NCI-H1694 treated with DMSO at 0.1 percent for 48 hours (cell line): ENCODE results near the gene DUSP1.

Source experiments
- DNase-seq: peaks from one replicate; lab custom pipeline; 2025; lab: John Stamatoyannopoulos, UW

The DUSP1 gene

GRCh38 chr5:172724242-172725183, 46.5 kb downstream of the DUSP1 start:
- DNase-seq, result no peak

GRCh38 chr5:172723508-172723907, 47.5 kb downstream of the DUSP1 start:
- DNase-seq, result no peak

GRCh38 chr5:172722327-172722815, 48.6 kb downstream of the DUSP1 start:
- no peak for DNase-seq

GRCh38 chr5:172721455-172722326, 49.3 kb downstream of the DUSP1 start:
- no peak for DNase-seq

GRCh38 chr5:172720655-172721054, 50.3 kb downstream of the DUSP1 start:
- DNase-seq, result no peak

- no peak for DNase-seq
These were observed 51.8 kb downstream of the DUSP1 start for GRCh38 chr5:172719211-172719610.

- no peak for DNase-seq
These were observed 52.4 kb downstream of the DUSP1 start for GRCh38 chr5:172718527-172719114.
